Neural cell (in vitro differentiated cells): ENCODE results near the gene VASN.

ENCODE experiments used
- CTCF ChIP-seq: fragments of 450-650 bp; IDR thresholded peaks from 2 replicates; pipeline ENCODE4 v1.5.1; 2014; ENCODE audit warnings: antibody characterized with exemption, mild to moderate bottlenecking, moderate library complexity; ENCODE audit not compliant: poor library complexity, severe bottlenecking
- POLR2AphosphoS5 ChIP-seq: IDR thresholded peaks from 2 replicates; pipeline ENCODE4 v1.6.1; 2012
- REST ChIP-seq: IDR thresholded peaks from 2 replicates; pipeline ENCODE4 v1.6.1; 2012; ENCODE audit warnings: borderline replicate concordance
- SMC3 ChIP-seq: fragments of 450-650 bp; conservative IDR thresholded peaks from 2 replicates; pipeline ENCODE4 v1.6.1; 2014; ENCODE audit warnings: antibody characterized with exemption, mild to moderate bottlenecking, moderate library complexity; ENCODE audit not compliant: poor library complexity
- TAF1 ChIP-seq: IDR thresholded peaks from 2 replicates; pipeline ENCODE4 v1.6.1; 2012; ENCODE audit warnings: low read depth

GRCh38 chr16:4404967-4405696, 33.5 kb downstream of the VASN start:
- TF ChIP-seq REST (no peak), CTCF (no peak), POLR2AphosphoS5 (no peak), TAF1 (no peak), SMC3 (no peak)
